ENCODE results near the gene PEAK3.

PEAK3 gene

DNA sequence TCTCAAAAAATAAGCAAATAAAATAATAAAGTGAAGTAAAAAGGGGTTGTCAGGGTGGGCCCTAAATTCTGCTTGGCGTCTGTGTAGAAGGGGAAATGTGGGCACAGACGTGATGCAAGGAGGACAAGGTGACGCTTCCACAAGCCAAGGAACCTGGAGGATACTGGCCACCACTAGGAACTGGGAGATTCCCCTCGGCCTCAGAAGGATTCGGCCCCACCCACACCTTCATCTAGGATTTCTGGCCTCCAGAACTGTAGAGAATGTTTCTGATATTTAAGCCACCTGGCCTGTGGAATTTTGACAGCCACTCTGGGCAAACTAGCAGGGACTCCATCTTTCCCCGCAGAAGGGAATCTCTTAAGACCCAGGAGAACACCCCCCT, 47.0 kb downstream of the PEAK3 start:
- DNase-seq (ENCODE audit: low spot score): no peak
- POLR2A ChIA-PET (ENCODE audit: low non-redundant PET): no interaction called here
- TF ChIP-seq, protein P1, sequence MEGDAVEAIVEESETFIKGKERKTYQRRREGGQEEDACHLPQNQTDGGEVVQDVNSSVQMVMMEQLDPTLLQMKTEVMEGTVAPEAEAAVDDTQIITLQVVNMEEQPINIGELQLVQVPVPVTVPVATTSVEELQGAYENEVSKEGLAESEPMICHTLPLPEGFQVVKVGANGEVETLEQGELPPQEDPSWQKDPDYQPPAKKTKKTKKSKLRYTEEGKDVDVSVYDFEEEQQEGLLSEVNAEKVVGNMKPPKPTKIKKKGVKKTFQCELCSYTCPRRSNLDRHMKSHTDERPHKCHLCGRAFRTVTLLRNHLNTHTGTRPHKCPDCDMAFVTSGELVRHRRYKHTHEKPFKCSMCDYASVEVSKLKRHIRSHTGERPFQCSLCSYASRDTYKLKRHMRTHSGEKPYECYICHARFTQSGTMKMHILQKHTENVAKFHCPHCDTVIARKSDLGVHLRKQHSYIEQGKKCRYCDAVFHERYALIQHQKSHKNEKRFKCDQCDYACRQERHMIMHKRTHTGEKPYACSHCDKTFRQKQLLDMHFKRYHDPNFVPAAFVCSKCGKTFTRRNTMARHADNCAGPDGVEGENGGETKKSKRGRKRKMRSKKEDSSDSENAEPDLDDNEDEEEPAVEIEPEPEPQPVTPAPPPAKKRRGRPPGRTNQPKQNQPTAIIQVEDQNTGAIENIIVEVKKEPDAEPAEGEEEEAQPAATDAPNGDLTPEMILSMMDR (conservative IDR thresholded peaks at IDR 0.05; ENCODE audit: low read depth): no peak
- peak overlapping the region; percentile 95 for H3K27ac ChIP-seq
- CTCF ChIA-PET: interaction anchor here (0.7 to 1.8 kb wide), 2 partner anchors 9 to 399 kb away, joined by 3 to 8 read pairs; no protein-coding TSS in a partner anchor

DNA sequence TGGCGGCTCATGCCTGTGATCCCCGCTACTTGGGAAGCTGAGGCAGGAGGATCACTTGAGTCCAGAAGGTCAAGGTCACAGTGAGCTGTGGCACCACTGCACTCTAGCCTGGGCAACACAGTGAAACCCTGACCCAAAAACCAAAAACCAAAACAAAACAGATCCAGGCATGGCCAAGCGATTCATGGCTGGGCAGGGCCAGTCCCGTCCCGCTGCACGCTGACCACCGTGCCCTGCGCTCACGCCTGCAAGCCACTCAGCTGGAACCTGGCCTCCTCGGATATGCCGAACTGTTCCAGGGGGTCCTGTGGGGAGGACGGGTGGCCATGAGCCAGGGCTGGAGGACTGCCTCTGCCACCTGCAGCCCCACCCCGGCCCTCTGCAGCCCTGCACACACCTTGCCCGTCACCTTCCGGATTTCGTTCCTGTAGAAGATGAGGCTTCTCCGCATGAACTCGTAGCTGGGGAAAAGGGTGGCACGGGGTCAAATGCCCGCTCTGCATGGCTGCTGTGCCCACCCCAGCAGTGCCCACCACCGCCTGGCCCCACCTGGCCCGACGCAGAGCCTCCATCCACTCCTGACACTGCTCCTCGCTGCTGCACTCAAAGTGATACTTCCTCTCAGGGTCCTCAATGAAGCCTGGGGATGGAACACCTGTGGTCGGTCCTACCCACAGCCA, 48.2 kb downstream of the PEAK3 start:
- POLR2A ChIA-PET (ENCODE audit: low non-redundant PET): no interaction called here
- CTCF ChIA-PET: interaction anchor here (1.2 kb wide), 1 partner anchor 80 kb away, joined by 3 read pairs; no protein-coding TSS in a partner anchor
- DNase-seq (ENCODE audit: low spot score): no peak
- TF ChIP-seq, protein P1 (conservative IDR thresholded peaks at IDR 0.05; ENCODE audit: low read depth): no peak
- peak overlapping the region; percentile 95 for H3K27ac ChIP-seq

DNA sequence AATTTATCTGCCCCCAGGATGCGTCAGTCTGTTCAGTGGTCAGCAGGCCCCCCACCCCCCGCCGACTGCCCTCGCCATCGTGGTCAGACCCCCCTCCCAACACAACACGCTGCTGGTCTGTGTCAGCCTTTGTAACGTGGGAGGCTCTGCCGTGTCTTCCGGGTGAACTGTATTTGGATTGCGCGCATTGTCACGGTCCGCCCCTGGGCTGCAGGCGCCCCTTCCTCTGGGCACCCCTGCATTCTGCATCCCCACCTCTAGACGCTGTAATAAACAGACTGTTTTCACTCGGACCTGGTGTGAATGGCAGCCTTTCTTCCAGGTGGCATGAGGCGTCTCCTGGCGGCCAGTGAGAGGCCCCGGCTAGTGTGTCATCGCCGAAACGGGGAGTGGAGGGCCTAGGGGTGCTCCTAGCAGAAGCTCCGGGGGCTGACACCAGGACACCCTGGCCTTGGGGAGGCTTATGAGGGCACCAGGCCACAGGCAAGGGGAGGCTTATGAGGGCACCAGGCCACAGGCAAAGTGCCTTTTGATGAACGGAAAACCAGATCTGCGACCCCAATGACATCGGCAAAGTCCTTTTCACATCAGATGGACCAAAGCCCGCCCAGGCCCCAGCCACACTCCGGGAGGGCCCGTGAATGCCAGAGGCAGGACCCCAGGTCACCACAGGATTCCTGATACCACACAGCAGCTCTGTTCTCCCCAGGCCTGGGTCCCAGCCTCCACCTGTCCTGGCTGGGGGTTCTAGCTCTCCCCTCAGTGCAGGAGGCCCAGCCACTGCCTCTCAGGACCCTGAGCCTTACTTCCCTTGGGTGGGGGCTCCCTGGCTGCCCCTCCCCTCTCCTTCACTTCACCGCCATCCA, 49.5 kb downstream of the PEAK3 start:
- CTCF ChIA-PET: interaction anchor here (0.6 to 0.7 kb wide), 3 partner anchors 18 to 115 kb away, joined by 3 to 7 read pairs (median 4); no protein-coding TSS in a partner anchor
- no peak for DNase-seq (ENCODE audit: low spot score)
- TF ChIP-seq, protein P1 (conservative IDR thresholded peaks at IDR 0.05; ENCODE audit: low read depth): no peak
- POLR2A ChIA-PET (ENCODE audit: low non-redundant PET): no interaction called here
- H3K27ac ChIP-seq: peak overlapping the region; percentile 95

DNA sequence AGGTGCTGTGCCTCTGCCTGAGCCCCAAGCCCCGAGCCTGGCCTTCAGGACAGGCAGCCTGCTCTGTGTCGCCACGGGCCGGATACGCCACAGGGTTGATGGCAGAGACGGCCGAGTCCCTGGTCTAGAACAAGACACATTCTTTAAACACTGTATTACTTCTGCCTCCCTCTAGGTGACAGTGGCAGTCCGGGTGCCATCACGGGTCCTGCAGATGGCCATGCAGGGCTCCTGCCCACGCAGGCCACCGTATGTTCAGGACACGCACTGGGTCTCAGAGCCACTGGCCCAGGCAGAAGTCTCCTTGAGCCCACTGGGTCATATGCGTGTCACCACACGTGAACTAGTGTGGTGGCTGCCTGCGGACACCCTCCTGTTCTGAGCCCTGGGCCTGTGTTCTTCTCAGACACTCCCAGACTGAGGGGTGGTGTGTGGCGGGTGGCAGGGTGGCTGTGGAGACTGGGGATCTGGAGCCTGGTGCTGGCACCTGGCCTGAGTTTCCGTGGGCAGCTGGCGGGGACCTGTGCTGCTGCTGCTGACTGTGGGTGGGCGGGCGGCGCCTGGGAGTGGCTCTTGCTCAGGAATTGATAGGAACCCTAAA, 50.3 kb downstream of the PEAK3 start:
- H3K27ac ChIP-seq: peak overlapping the region; percentile 95
- TF ChIP-seq, protein P1 (conservative IDR thresholded peaks at IDR 0.05; ENCODE audit: low read depth): no peak
- POLR2A ChIA-PET (ENCODE audit: low non-redundant PET): no interaction called here
- no peak for DNase-seq (ENCODE audit: low spot score)
- CTCF ChIA-PET: interaction anchor here (0.7 kb wide), 1 partner anchor 114 kb away, joined by 3 read pairs; no protein-coding TSS in a partner anchor

DNA sequence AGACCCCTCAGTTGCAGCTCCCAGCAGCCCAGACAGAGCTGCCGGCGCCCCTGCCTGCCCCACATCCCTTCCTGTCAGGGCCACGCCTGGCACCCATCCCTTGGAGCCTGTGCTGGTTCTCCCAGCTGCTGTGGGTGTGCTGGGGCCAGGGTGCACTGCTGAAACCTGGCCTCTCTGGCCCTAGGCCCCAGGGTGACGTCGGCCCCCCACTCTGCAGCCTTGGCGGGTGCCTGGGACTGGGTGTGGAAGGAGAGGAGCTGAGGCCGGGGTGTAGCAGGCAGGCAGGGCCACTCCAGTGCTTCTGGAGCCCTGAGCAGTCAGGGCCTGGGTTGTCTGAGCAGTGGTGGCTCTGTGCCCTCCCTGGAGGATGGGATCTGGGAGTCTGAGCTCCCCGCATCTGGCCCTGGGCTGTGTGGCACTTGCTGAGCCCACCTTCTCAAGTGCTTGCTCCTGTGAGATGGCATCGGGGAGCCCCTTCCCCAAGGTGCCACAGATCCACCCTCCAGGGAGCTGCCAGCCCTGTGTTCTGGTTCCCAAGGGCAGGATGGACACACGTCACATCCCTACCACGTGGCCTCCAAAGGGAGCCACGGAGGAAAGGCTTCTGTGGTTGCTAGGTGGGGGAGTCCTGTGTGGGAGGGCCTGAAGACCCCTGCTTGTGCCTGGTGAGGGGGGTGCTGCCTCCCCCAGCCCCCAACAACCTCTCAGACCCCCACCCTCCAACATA, 51.0 kb downstream of the PEAK3 start:
- CTCF ChIA-PET: no interaction called here
- TF ChIP-seq, protein P1 (conservative IDR thresholded peaks at IDR 0.05; ENCODE audit: low read depth): no peak
- H3K27ac ChIP-seq: peak overlapping the region; percentile 95
- POLR2A ChIA-PET (ENCODE audit: low non-redundant PET): no interaction called here
- no peak for DNase-seq (ENCODE audit: low spot score)

Data from RWPE1 (cell line).